WI38 (cell line): Measurements from ENCODE around the gene ADGRL2.
A peak's percentile ranks its signal among the peaks of the same experiment; 100 is the strongest.

Experiments
- H3K4me3 ChIP-seq: 2 replicates; pipeline ENCODE4 v1.5.1; 2011; ENCODE audit warnings: low read depth, mild to moderate bottlenecking, control low read depth, low read length
- CTCF ChIP-seq: IDR thresholded peaks from 2 replicates; pipeline ENCODE4 v1.5.1; 2012; ENCODE audit warnings: low read depth, mild to moderate bottlenecking, control low read depth, low read length

The ADGRL2 gene

GRCh38 chr1:81801651-81802456, 1.1 kb downstream of the ADGRL2 start:
- TF ChIP-seq CTCF, result no peak
- H3K4me3 ChIP-seq, result peak overlapping the region; percentile 56

- TF ChIP-seq CTCF, result no peak
- peak overlapping the region; percentile 56 for H3K4me3 ChIP-seq
Observed at GRCh38 chr1:81802457-81802706, 1.6 kb downstream of the ADGRL2 start.

- H3K4me3 ChIP-seq, result peak overlapping the region; percentile 56
- TF ChIP-seq CTCF, result peak; percentile 14; the same call in 1 of the 2 replicates
Observed at GRCh38 chr1:81802707-81803430, 2.1 kb downstream of the ADGRL2 start.

- no peak for TF ChIP-seq CTCF
- H3K4me3 ChIP-seq, result peak overlapping the region; percentile 56
Observed at GRCh38 chr1:81803431-81804110, 2.8 kb downstream of the ADGRL2 start.

- no peak for TF ChIP-seq CTCF
- H3K4me3 ChIP-seq, result no peak overlapping the region
Observed at GRCh38 chr1:81804312-81804711, 3.6 kb downstream of the ADGRL2 start.

GRCh38 chr1:81805537-81806431, 5.0 kb downstream of the ADGRL2 start:
- no peak for TF ChIP-seq CTCF
- no peak overlapping the region for H3K4me3 ChIP-seq
